ENCODE data around the gene USP27X. TPM values are rescaled to one million over a fixed set of nuclear protein-coding genes. Genes with fewer than 3 reads are reported as not detected.
A peak's percentile ranks its signal among the peaks of the same experiment; 100 is the strongest.

The USP27X gene
- 1 to 10 TPM in 3 of 5 donors, under 1 TPM in 1, not detected in 1; 0.29 to 4.0 (median 2.1) TPM for total RNA-seq
- polyA plus RNA-seq = 1 to 10 TPM; 1.6 to 2.3 (median 2.1) TPM
- long read RNA-seq, donor 1, partial matches to known transcripts = 0 of 3 reads
- long read RNA-seq, donor 1, other reads (novel, unspliced or antisense) = 0 of 3 reads
- long read RNA-seq, donor 2, partial matches to known transcripts = 0 of 4 reads
- long read RNA-seq, donor 2, other reads (novel, unspliced or antisense) = 0 of 4 reads
- long read RNA-seq, donor 3, partial matches to known transcripts = 0 of 4 reads
- long read RNA-seq, donor 3, other reads (novel, unspliced or antisense) = 0 of 4 reads
- long read RNA-seq, donor 4, partial matches to known transcripts = 0 of 1 reads
- long read RNA-seq, donor 4, other reads (novel, unspliced or antisense) = 0 of 1 reads
- long read RNA-seq, donor 5, partial matches to known transcripts = 0 of 2 reads
- long read RNA-seq, donor 5, other reads (novel, unspliced or antisense) = 0 of 2 reads
- long read RNA-seq, donor 6, transcript USP27X-201 (1 exons, 2,618 nt) = major isoform, 11 of 11 reads
- long read RNA-seq, donor 6, partial matches to known transcripts = 0 of 11 reads
- long read RNA-seq, donor 6, other reads (novel, unspliced or antisense) = 0 of 11 reads
- long read RNA-seq, donor 7, partial matches to known transcripts = 0 of 4 reads
- long read RNA-seq, donor 7, other reads (novel, unspliced or antisense) = 0 of 4 reads
- long read RNA-seq, donor 8, transcript USP27X-201 (1 exons, 2,618 nt) = major isoform, 8 of 8 reads
- long read RNA-seq, donor 8, partial matches to known transcripts = 0 of 8 reads
- long read RNA-seq, donor 8, other reads (novel, unspliced or antisense) = 0 of 8 reads
- long read RNA-seq, donor 9, partial matches to known transcripts = 0 of 4 reads
- long read RNA-seq, donor 9, other reads (novel, unspliced or antisense) = 0 of 4 reads
- long read RNA-seq, donor 10, partial matches to known transcripts = 0 of 2 reads
- long read RNA-seq, donor 10, other reads (novel, unspliced or antisense) = 0 of 2 reads

DNA sequence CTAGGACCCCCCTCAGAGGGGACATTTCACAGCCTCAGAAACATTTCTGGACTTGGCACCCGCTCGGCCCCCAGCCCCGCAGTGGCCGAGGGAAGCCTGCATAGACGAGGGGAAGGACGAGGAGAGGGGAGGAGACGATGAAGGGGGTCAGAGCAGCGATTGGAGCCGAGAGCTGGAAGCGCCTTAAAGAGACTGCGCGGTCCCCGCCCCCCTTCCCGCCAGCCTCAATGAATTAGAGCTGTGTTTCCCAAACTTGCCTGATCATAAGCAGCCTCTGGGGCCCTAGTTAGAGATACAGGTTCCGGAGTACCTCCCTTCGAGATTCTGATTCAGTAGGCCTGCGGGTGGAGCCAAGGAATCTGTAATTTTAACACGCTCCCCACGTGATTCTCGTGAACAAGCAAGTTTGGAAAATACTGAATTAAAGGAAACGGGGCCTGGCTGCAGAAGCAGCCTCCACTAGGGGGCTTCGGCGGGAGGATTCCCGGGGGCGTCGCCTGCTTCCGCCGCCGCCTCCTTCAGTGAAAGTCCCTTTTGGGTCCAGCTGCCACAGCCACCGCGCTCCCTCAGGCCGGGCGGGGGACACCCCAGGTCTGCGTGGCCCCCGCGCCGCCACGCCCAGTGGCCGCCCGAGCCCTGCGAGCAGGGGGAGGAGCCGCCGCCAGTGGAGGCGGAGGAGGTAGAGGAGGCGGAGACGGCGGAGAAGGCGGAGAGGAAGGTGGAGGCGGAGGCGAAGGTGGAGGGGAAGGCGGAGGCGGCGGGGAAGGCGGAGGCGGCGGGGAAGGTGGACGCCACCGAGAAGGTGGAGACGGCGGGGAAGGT is at the start of gene USP27X:
USP27X (plus strand) TSS at position 651 of the 822 bp plus-strand sequence. CDS start 824 bp downstream, outside the sequence.
- intact Hi-C loops (cut with DNase I; ENCODE audit: low total_unique reads) = no loop called here
- H3K4me3 ChIP-seq = peak within 1 kb of the TSS; percentile 57 to 64 (median 62)
- H3K9me3 ChIP-seq = no peaks in the 10 kb centered on the region
- H3K27me3 ChIP-seq = no peaks in the 10 kb centered on the region
- H3K36me3 ChIP-seq = no peaks in the 10 kb centered on the region
- peak in 2 of 3 donors; percentile 49 to 59 for TF ChIP-seq POLR2AphosphoS5 (IDR thresholded peaks at IDR 0.05)
- no peak for TF ChIP-seq EP300 (IDR thresholded peaks at IDR 0.05)
- peak in 1 of 4 donors; percentile 10 for TF ChIP-seq POLR2A (IDR thresholded peaks at IDR 0.05)
- TF ChIP-seq, protein P1, sequence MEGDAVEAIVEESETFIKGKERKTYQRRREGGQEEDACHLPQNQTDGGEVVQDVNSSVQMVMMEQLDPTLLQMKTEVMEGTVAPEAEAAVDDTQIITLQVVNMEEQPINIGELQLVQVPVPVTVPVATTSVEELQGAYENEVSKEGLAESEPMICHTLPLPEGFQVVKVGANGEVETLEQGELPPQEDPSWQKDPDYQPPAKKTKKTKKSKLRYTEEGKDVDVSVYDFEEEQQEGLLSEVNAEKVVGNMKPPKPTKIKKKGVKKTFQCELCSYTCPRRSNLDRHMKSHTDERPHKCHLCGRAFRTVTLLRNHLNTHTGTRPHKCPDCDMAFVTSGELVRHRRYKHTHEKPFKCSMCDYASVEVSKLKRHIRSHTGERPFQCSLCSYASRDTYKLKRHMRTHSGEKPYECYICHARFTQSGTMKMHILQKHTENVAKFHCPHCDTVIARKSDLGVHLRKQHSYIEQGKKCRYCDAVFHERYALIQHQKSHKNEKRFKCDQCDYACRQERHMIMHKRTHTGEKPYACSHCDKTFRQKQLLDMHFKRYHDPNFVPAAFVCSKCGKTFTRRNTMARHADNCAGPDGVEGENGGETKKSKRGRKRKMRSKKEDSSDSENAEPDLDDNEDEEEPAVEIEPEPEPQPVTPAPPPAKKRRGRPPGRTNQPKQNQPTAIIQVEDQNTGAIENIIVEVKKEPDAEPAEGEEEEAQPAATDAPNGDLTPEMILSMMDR (IDR thresholded peaks at IDR 0.05) = peak in 4 of 7 experiments; percentile 30 to 49 (median 39)
- H3K4me1 ChIP-seq = peaks cover 0 to 38% (median 24%) of the 10 kb centered on the region in 4 donors
- peak within 1 kb of the TSS; percentile 79 to 89 (median 88) for H3K27ac ChIP-seq
- 0 to 43% (median 17%) methylated on average over 40 to 59 of the region's 60 CpGs; no CpG with 5 or more reads in 1 of the 5 donors for WGBS, 5 donors
- peak; percentile 81 to 92 for DNase-seq

GRCh38 chrX:49838374-49838773 is 40.9 kb upstream of the USP27X start:
- H3K36me3 ChIP-seq = no peaks in the 10 kb centered on the region
- TF ChIP-seq EP300 (IDR thresholded peaks at IDR 0.05) = no peak
- TF ChIP-seq POLR2AphosphoS5 (IDR thresholded peaks at IDR 0.05) = no peak
- TF ChIP-seq, protein P1 (IDR thresholded peaks at IDR 0.05) = peak in 5 of 7 experiments; percentile 35 to 68 (median 39)
- TF ChIP-seq POLR2A (IDR thresholded peaks at IDR 0.05) = no peak
- intact Hi-C loops (cut with DNase I; ENCODE audit: low total_unique reads) = no loop called here
- H3K27me3 ChIP-seq = peaks cover 0 to 13% (median 0%) of the 10 kb centered on the region in 3 donors
- H3K4me3 ChIP-seq = no peak overlapping the region
- H3K4me1 ChIP-seq = no peaks in the 10 kb centered on the region
- DNase-seq = peak; percentile 34 to 70
- no peak overlapping the region for H3K27ac ChIP-seq
- H3K9me3 ChIP-seq = no peaks in the 10 kb centered on the region
- WGBS, 5 donors = 9 to 19% (median 12%) methylated on average over 8 of the region's 8 CpGs

DNA sequence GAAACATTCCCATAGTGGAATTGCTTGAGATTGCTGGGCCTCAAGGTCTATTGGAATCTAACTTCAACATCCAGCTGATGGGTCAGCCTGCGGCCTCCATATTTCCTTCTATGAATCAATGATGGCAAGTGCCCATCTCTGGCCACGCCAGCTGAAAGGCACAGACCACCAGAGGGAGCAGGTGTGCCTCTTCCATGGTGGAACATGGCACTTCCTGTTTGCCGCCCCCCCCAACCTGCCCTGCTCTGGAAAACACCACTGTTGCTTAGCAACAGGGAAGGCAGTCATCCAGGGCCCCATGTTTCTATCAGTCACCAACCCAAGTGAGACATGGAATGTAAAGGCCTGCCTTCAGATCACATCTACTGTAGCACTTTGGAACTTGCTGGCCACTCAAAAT is 38.6 kb upstream of the USP27X start:
- peak; percentile 78 to 89 for DNase-seq
- peaks cover 0 to 13% (median 0%) of the 10 kb centered on the region in 3 donors for H3K27me3 ChIP-seq
- no peaks in the 10 kb centered on the region for H3K9me3 ChIP-seq
- H3K36me3 ChIP-seq = no peaks in the 10 kb centered on the region
- TF ChIP-seq POLR2A (IDR thresholded peaks at IDR 0.05) (no peak), POLR2AphosphoS5 (IDR thresholded peaks at IDR 0.05) (peak in 1 of 3 donors; percentile 29), EP300 (IDR thresholded peaks at IDR 0.05) (no peak)
- TF ChIP-seq, protein P1 (IDR thresholded peaks at IDR 0.05) = peak in 3 of 7 experiments; percentile 14 to 52 (median 28)
- intact Hi-C loops (cut with DNase I; ENCODE audit: low total_unique reads) = no loop called here
- H3K4me3 ChIP-seq = no peak overlapping the region
- no peaks in the 10 kb centered on the region for H3K4me1 ChIP-seq
- WGBS, 5 donors = 30 to 50% (median 40%) methylated on average over 2 to 3 of the region's 3 CpGs
- no peak overlapping the region for H3K27ac ChIP-seq
